NCI-H526 treated with DMSO at 0.1 percent for 48 hours (cell line): ENCODE data around the gene CEP112.
"Not testable (repeated sequence)": the region's sequence is repeated elsewhere in the genome, so short reads cannot be mapped to it uniquely, and the experiment has no call there.

Experiments
- DNase-seq: peaks from one replicate; lab custom pipeline; 2025; lab: John Stamatoyannopoulos, UW

CEP112 gene

DNA sequence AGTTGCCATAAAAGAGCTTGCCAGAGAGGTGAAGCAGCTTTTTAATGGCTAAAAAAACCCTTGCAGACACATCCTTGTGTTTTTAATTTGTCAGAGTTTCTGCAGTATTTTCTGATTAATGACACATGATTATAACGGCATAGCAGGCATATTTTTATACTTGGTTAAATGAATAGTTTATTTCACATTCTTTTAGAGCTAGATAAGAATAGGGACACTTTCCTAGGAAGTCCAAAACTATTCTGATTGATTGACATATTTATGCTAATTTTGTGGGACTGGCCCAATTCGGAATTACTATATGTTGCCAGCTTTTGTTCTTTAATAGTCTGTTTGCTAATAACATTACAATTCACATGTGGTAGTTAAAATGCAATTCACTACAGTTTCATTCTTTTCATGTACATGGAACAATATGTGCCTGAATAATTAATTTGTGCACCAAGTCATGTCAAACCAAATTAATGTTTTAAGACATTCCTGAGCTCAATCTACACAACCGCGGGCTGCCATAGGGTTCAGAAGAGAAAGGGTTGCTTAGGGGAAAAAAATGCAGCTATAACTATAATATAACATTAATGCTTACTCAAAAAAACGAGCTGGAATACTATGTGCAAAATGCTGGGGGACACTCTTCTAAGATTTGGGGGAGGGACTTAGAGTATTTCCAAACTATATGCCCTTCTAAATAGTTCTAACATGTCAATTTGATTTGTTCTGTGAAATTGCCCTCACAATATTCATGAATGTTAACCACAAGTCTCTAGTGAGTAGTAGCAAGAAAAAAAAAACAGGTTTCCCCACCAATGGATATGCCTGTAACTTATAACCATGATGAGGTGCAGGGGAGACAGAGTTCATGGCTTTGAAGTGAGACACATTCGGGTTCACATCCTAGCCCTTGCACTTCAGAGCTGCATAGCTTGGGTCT lies 305.4 kb downstream of the CEP112 start:
- DNase-seq, result no peak

DNA sequence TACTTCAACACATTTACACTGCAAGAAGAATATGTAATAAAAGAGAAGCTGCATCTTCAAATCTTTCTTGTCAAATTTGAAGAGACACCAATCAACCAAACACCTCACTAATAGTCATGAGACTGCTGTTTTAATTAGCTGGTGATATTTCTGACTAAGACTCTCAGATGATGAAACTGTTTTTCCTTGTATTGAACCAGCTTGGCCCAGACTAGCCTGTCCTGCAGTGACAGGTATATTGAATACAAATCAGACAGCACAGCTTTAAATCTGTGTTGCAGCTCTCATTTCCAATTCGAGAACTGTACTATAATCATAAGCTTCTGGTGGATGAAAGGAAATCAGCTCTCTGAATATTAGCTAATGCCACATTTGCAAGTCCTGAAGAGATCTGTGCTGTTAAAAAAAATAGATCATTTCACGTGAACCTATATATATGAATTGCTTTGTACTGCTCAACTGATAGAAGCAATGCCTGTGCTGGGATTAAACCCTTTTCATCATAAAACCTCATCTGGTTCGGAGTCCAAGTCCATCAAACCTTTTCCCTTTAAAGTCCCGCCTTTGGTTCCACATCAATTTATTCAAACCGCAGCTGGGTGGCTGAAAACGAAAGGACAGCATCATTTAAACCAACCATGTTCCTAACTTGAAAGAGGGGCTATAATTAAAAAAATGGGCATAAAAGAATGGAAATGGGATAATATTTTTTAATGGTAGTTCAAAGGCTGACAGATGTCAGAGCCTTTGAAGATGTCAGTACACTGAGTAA lies 306.2 kb downstream of the CEP112 start:
- no peak for DNase-seq

DNA sequence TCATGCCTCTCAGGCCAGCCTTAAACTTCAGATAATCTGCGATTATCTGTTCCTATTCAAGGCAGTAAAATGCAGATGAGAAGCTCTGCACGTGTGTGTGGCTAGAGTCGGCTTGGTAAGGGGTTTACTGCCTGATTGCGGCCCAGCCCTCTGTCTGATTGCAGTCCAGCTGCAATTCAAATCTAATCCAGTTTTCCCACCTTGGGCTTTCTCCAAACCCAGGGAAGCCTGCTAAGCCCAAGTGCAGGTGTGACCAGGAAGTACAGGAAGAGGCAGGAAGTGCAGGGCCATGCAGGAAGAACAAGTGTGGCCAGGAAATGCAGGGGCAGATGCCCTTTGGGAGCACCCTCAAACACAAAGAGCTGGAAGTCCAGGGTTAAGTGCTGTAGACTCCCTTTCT lies 314.9 kb downstream of the CEP112 start:
- DNase-seq, result no peak

DNA sequence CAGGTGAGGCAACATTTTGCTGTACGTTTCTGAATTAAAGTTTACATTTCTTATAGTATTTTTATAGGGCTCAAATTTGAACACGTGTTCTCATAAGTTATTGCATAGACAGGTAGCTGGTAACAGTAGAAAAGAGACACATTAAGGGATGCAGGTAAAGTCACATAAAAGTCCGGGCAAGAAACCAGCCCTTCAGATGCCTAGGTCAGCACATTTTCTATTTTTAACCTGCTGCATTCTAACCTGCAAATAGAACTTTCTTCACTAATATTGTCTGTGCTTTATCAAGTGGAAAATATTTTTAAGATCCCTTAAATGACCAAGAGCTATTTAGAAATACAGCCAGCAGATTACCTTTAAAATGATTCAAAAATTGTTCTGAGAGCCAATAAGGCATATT lies 323.1 kb downstream of the CEP112 start:
- no peak for DNase-seq

DNA sequence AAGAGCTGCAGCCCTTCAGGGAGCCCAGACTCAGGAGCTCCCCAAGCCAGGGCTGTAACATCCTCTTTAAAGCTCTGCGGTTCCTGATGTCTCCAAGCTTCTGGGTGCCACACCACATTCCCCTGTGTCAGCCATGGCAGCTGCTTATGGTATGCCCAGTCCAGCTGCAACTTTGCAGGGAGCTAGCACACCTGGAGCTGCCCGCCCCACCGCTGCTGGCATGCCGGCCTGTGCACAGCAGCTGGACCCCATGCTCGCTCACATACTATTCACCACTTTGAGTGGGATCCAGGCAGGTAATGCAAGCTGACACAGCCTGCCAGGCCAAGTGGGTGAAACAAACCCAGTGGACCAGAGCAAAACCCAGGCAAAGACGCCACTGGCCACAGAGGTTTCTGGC lies 324.9 kb downstream of the CEP112 start:
- no peak for DNase-seq

DNA sequence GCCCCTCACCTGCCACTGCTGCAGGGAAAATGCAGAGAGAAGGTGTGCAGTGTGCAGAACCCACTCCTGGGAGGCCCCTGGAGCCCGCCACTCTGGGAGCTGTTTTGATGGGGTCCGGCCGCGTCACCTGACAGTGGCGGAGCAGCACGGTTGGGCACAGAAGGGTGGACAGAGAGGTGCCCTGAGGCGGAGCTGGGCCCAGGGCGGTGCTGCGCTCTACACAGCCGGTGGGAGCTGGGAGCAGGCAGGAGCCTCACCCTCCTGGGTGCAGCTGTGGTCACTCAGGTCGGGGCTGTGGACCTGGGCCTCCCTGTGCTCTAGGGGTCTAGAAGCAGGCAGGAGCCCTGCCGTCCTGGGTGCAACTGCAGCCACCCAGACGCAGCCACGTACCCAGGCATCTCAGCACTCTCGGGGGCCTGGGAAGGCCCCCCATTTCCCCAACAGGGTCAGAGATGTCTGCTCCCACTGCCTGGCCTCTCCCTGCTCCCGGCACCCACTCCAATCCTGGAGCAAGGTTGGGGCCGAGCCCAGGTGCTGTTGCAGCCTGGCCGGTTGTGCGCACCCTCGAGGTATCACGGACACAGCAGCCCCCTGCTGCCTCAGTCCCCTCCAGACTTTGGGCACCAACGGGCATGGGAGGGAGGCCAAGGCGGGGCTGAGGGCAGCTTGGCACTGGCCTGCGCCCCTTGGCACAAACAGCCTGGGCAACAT lies 326.1 kb downstream of the CEP112 start:
- no peak for DNase-seq

DNA sequence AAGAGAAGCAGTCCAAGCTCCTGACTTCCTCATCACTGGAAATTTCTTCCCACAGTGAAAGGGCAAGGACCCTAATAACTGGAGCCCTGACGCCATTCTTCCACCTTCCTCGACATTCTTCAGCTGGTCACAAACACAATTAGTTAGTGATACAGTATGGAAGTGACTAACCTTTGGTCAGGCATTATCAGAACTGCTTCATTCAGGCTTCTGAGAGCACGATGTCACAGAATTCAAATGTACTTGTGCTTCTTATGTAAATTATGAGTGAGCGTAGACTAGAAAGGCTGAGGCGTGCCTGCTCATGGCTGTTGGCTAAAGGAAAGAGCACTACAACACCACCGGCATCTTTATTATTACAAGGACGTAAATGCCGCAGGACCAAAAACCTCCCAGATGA lies 327.5 kb downstream of the CEP112 start:
- DNase-seq, result no peak

DNA sequence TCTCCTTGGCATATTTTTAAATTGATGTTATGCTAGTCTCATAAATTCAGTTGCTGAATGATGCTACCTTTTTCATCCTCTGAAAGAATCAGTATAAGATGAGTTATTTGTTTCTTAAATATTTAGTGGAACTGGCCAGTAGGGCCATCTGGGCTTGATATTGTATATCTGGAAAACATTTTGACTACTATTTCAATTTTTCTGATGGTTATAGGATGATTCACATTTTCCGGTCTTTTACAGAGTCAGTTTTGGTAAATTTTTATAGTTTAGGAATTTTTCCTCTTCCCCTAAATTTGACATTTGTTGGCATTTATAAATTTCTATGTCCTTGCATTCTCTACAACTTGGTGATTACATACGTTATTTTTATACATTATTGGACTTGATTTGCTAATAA lies 334.2 kb downstream of the CEP112 start:
- DNase-seq, result no peak

DNA sequence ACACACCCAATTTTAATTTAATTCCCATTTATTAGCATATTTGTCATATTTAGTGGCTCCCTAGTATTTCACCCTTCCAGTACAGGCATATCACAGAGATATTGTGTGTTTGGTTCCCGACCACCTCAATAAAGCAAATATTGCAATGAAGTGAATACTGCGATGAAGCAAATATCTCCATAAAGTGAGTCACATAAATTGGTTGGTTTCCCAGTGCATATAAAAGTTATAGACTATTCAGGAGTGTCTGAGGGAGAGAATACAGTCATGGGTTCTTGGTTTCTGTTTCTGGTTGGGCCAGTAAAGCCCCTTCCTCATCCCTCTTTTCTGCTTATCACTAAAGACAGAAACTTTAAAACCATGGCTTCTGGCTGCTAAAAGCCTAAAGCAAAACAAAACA lies 335.1 kb downstream of the CEP112 start:
- DNase-seq, result no peak

DNA sequence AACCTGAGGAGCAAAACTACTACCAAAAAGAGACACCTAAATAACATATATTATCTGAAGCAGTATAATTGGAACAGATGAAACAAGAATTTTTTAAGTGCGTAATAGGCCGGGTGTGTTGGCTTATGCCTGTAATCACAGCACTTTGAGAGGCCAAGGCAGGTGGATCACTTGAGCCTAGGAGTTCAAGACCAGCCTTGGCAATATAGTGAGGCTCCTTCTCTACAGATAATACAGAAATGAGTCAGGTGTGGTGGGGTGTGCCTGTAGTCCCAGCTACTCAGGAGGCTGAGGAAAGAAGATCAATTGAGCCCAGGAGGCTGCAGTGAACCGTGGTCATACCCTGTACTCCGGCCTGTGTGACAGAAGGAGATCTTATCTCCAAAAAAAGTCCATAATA lies 336.3 kb downstream of the CEP112 start:
- no peak for DNase-seq

DNA sequence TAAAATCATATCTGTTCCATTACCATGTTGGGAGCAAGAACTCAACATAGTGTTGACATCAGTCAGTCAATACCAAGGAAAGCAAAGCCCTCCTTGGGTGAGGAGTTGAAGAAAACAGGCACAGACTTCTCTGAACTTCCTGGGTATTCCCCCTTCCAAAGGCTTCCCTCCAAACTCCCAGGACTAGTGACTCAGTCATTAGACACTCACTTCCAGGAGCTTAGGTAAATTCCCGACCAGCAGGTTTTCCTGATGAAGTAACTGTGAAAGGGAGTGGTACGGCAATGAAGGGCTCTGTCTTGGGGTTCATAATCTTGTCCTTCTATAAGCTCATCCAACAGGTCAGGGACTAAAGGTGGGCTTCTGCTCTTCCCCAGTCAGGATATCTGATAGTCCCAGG lies 336.7 kb downstream of the CEP112 start:
- no peak for DNase-seq

DNA sequence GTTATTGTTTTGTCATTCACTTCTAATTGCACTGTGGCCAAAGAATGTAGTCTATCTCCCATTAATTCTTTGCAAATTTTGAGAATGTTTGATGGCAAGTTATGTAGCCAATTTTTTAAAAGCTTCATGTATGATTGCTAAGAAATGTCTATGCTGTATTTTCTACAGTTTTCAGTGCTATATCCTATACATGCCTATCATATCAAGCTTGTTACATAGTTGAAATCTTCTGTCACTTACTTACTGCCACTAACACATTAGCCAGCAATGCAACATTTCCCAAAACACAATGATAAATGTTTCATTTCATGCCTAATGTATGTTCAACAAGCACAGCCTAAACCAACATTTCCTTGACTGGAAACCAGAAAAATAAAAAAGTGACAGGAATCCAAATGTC lies 338.1 kb downstream of the CEP112 start:
- DNase-seq, result no peak

DNA sequence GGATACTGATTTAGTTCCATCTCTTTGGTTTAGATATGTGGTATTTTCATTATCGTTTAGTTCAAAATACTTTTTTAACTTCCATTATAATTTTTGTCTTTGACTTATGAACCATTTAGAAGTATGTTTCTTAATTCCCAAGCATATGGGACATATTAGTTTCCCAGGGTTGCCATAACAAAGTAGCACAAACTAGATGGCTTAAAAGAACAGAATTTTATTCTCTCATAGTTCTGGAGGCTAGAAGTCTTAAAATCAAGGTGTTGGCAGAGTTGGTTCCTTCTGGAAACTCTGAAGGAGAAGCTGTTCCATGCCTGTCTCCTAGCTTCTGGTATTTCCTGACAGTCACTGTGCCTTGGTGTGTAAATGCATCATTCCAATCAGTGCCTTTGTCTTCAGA lies 339.0 kb downstream of the CEP112 start:
- no peak for DNase-seq

DNA sequence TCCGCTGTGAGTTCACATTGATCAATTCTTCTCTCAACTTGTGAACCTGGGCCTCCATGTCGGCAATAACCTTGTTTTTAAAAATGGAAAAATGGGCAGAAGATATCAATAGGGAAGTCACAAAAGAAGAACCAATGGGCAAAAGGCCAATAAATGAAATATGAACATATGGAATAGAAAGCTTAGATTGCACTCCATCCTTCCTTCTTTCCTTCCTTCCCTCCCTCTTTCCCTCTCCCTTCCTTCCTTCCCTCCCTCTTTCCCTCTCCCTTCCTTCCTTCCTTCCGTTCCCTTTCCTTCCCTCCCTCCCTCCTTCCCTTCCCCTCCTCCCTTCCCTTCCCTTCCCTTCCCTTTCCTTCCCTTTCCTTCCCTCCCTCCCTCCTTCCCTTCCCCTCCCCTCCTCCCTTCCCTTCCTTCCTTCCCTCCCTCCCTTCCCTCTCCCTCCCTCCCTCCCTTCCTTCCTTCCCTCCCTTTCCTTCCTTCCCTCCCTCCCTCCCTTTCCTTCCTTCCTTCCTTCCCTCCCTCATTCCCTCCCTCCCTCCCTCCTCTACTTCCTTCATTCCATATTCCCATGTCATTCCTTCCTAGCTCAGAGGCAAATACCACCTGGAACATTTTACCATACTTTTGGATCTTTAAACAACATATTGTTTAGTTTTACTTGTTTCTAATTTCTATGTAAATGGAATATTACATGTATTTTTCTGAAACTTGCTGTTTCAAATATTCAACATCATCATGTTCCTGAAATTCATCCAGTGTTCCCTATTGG lies 339.8 kb downstream of the CEP112 start:
- DNase-seq, result no peak

DNA sequence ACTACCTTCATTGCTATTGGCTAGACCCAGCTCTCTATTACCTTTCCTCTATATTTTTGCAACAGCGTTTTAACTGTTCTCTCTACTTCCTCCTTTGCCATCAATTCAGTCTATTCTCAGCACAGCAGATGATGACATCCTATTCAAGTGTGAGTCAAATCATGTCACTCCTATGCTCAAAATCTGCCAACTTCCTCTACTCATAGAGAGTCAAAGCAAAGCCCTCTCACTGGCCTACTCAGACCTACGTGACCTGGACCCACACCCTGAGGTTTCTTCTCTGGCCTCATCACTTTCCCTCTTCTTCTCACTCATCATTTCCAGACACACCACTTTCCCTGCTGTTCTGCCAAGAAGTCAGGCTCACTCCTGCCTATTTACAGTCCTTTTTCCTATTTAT lies 341.4 kb downstream of the CEP112 start:
- no peak for DNase-seq

DNA sequence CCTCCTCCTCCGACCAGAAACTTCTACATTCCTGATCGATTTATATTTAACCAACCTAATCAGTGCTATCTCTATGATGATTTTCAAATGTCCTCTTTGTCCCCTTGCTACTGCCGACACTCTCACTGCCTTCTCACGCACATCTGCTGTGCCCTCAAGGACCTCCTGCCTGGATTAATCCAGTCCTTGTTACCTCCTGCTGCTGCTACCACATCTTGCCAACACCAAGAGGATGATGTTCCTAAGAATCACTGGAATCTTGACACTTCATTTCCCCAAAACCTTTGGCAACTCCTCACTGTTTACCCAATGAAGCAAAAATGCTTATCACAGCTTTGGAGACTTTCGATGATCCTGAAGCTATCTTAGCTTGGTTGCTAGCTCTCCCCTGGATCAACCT lies 343.2 kb downstream of the CEP112 start:
- no peak for DNase-seq

DNA sequence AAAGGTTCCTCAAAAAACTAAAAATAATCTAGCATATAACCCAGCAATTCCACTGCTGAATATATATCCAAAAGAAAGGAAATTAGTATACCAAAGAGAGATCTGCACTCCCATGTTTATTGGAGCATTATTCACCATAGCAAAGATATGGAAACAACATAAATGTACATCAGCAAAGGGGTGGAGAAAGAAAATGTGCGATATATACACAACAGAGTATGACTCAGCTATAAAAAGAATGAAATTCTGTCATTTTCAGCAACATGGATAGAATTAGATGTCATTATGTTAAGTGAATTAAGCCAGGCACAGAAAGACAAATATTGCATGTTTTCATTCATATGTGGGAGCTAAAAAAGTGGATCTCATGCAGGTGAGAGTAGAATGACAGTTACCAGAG lies 350.8 kb downstream of the CEP112 start:
- DNase-seq, result no peak

DNA sequence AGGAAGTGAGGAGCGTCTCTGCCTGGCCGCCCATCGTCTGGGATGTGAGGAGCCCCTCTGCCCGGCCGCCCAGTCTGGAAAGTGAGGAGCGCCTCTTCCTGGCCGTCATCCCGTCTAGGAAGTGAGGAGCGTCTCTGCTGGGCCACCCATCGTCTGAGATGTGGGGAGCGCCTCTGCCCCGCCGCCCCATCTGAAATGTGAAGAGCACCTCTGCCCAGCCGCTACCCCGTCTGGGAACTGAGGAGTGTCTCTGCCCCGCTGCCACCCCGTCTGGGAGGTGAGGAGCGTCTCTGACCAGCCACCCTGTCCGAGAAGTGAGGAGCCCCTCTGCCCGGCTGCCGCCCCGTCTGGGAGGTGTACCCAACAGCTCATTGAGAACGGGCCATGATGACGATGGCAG lies 354.7 kb downstream of the CEP112 start:
- not testable (repeated sequence) for DNase-seq

DNA sequence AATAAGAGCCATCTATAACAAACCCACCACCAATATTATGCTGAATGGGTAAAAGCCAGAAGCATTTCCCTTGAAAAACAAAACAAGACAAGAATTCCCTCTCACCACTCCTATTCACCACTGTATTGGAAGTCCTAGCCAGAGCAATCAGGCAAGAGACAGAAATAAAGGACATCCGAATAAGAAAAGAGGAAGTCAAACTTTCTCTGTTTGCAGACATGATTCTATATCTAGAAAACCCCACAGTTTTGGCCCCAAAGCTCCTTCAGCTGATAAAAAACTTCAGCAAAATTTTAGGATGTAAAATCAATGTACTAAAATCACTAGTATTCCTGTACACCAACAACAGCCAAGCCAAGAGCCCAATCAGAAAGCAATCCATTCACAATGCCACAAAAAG lies 358.7 kb downstream of the CEP112 start:
- DNase-seq, result no peak

DNA sequence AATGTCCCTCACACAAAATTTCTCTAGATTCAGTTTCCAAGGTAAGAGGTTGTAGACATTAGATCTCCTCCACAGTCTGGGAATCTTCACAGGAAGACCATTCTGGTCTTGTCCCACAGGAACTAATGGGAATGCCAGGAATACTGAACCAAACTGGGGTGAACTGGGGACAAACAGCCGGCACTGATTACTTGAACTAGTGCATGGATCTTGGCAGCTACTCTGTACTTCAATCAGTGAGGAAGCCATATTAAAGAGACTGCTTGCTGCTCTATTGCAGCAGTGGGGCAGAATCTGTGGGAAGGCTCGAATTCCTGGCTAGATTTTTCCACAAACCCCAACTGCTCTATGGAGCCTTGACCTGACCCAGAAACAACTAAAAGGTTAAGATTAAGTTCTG lies 361.6 kb downstream of the CEP112 start:
- no peak for DNase-seq

DNA sequence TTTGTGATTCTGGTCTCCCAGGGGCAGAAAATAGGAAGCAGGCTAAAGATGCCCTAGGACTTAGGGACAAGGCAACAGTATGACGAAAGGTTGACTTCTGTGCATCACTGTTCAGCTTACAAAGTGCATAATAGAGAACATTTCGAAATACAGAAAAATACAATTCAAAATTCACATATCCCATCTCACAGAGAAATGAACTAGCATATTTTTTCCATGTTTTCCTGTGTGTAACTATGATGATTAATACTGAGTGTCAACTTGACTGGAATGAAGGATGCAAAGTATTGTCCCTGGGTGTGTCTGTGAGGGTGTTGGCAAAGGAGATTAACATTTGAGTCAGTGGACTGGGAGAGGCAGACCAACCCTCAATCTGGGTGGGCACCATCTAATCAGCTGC lies 365.4 kb downstream of the CEP112 start:
- DNase-seq, result not testable (repeated sequence)

DNA sequence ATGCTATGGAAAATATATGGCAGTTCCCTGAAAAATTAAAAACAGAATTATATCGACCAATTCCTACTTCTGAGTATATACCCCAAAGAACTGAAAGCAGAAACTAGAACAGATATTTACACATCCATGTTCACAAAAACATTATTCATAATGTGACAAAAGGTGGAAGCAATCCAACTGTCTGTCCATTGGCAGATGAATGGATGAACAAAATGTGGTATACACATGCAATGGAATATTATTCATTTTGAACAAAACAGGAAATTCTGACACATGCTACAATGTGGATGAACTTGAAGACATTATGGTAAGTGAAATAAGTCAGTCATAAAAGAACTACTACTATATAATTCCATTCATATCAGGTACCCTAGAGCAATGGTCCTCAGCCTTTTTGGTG lies 367.0 kb downstream of the CEP112 start:
- DNase-seq, result no peak
